Measurements from ENCODE around the gene RAP1GAP.
A peak's percentile ranks its signal among the peaks of the same experiment; 100 is the strongest.

Gene RAP1GAP

DNA sequence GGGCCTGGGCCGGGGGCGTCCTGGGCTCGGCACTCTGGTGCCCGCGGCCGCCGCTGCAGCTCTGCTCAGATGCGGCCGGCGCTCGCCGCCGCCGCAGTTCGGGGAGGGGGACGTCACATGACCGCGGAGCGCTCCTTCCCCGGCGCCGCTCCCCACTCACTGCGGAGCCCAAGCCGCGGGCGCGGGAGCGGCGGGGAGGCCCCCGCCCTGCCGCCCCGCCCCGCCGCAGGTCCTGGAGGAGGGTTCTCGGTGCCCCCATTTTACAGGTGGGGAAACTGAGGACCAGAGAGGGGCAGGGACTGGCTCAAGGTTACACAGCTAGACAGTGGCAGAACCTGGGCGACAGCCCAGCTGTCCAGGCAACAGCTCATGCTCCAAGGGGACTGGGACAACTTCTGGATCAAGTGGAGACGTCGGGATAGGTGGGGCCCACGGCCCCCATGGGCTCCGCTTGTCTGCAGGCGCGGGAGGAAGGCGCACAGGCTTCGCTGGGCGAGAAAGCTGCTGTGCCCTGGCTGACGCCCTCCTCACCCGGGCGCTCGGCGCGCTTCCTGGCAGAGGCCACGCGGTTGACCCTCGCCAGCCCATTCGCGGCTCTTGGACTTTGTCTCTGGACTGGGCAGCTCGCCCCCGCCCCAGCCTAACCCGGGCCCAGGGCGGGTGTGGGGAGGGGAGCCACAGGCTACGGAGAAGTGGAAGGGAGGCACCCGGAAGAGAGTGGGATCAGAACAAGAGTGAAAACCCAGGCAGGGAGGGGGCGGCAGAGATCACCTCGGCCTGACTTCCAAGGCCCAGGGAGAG lies at the start of gene RAP1GAP:
Gene RAP1GAP (minus strand): TSS at position 100 of the 801 bp plus-strand sequence. CDS start 49,325 bp downstream, outside the sequence.
- DNase-seq = no peak

- DNase-seq = no peak
These were observed 47.0 kb upstream of the RAP1GAP start for GRCh38 chr1:21716169-21716568.

GRCh38 chr1:21707891-21708290 lies 38.7 kb upstream of the RAP1GAP start:
- no peak for DNase-seq

GRCh38 chr1:21707086-21707840 lies 38.1 kb upstream of the RAP1GAP start:
- DNase-seq = no peak

GRCh38 chr1:21706151-21706835 lies 37.1 kb upstream of the RAP1GAP start:
- peak; percentile 16 to 36 for DNase-seq

DNA sequence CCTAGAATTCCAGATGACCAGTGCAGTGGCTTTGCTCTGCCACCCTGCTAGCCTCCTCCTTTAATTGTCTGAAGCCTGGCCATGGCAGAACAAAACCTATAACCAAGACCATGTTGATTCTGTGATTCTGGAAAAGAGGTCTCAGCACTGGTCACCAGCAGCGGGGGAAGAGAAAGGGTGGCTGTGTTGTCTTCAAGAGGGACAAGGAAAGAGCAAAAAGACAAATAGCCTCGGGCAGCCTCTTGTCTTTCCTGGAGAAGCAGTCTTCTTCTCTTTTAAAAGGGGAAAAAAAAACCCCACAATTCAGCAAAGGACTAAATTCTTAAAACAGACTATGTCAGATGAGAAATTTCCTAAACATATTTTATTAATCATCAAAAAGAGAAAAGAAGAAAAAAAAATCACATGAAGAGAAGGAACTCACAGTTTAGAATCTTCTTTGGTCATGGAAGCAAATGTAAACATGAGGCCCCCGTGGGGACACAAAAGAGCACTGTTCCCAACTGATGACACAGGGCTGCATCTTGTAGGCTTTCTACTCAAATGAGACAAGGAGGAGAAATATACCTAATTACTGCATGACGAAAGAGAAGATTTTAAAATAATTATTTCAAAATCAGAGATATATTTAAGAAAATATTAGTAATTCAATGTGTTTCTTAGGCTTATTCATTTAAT lies 36.3 kb upstream of the RAP1GAP start:
- DNase-seq = no peak

DNA sequence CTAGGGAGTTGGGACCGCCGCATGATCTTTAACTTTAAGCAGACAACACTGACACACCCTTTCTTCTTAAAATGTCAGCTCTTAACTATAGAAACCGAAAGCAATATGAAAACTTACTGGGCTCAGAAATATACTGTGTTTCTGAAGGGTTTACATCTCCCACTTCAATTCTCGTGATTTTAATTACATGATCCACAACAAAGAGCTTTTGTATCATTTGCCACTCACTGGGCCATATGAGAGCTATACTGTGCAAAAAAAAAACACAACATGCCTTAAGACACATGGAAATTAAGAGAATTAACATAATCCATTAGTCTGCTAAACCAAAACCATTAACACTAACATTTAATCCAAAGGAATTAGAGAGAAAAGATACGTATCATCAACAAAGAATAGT lies 35.0 kb upstream of the RAP1GAP start:
- no peak for DNase-seq

DNA sequence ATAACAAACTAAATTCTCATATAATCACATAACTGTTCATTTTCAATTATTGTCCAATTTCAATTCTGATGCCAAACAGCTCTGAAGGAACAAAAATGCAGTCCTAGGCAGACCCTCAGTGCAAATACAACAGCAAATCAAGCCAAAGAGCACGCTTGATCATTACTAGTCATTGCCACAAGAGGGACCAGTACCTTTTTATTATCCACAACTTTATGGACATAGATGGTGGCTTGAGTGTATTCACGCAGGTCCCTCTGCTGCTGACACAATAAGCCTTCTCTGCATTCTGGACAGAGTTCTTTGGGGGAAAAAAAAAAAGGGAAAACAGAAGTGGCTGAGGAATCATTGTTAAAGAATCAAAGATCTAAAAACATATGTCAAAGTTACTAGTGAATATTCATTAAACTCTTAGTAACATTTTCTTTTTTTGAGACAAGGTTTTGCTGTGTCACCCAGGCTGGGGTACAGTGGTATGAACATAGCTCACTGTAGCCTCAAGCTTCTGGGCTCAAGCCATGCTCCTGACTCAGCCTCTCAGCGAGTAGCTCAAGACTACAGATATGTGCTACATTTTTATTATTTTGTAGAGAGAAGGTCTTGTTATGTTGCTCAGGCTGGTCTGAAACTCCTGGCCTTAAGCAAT lies 34.3 kb upstream of the RAP1GAP start:
- peak; percentile 47 to 80 for DNase-seq

DNA sequence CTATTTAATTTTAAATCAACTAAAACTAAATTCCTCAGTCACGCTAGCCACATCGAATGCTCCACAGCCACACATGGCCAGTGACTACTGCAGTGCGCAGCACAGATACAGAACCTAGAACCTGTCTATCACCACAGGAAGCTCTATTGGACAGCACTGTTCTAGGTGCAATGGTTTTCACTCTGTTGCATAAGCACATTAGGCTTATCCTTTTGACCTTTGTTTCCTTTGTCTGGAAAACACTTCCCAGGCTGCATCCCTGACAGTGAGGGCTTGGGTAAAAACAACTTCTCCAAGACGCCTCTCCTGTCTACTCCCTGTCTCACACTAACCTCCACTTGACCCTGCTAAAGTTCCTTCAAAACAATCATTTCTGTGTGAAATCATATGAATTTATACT lies 33.6 kb upstream of the RAP1GAP start:
- no peak for DNase-seq

- no peak for DNase-seq
These were observed 32.2 kb upstream of the RAP1GAP start for GRCh38 chr1:21701401-21701800.

GRCh38 chr1:21700094-21700493 lies 30.9 kb upstream of the RAP1GAP start:
- peak in 1 of 2 experiments; percentile 3 for DNase-seq

DNA sequence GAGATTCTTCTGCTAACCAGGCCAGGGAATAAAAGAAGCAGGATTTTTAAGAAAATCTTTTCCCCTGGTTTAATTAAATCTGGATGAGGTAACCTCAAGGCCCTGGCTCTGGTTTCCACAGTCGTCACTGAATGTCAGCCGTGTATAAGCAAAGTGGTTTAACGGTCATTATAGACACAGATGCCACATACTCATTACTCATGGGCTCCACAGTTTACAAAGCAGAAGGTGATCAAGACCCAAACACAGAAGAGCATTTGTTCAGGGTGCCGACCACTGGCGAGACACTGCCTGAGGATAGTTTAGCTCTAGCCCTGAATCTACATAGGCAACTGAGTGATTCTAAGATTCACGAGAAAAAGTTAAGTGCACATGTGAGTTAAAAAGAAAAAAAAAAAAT lies 27.8 kb upstream of the RAP1GAP start:
- DNase-seq = no peak

DNA sequence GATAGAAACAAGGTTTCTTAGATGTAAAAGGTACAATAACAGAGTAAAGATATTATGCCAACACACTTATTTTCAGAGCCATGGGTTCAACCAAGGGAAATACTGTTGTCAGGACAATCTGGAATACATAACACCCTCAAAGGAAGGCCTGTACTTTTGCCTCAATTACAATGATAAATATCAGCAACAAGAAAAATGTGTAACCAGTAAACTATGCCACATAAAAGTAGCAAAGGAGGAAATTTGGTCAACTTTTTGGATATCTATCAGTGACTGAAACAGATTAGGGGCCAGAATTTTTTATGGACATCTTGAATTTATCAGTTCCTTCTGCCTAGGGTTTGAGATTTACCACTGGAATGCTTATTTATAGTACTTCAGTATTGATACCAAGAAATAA lies 24.6 kb upstream of the RAP1GAP start:
- no peak for DNase-seq

DNA sequence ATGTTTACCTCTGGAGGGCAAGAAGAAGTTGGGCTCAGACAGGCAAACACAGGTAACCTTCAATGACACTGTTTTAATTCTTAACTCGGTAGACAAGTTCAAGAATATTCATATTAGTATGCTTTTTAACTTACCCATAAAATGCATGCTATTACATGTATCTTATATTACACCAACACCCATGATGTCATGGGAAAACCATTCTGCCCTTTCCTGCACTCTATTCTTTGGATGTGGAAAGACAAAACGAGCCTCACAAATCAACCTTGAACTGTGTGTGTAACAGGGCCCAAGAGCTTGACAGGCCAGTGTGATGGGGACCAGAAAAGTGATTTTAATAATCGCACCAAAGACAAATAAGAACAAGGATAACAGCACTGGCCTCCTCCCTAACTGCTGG lies 22.6 kb upstream of the RAP1GAP start:
- no peak for DNase-seq

GRCh38 chr1:21689661-21690372 lies 20.7 kb upstream of the RAP1GAP start:
- DNase-seq = no peak

GRCh38 chr1:21687081-21687529 lies 17.9 kb upstream of the RAP1GAP start:
- no peak for DNase-seq

GRCh38 chr1:21685946-21686678 lies 17.0 kb upstream of the RAP1GAP start:
- DNase-seq = peak; percentile 25 to 30

DNA sequence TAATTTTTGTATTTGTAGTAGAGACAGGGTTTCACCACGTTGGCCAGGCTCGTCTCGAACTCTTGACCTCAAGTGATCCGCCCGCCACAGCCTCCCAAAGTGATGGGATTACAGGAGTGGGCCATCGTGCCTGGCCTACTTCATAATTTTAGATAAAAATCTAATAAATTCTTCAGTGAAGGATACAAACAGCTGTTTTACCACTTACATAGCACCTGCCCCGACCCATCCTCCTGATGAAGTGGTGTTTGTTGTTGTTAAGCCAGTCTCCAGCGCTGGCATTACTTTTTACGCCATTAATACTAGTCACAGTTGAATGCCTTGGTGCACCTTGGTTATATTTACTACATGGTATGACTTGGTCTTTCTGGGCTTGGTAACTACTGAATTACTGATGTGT lies 12.3 kb upstream of the RAP1GAP start:
- no peak for DNase-seq

DNA sequence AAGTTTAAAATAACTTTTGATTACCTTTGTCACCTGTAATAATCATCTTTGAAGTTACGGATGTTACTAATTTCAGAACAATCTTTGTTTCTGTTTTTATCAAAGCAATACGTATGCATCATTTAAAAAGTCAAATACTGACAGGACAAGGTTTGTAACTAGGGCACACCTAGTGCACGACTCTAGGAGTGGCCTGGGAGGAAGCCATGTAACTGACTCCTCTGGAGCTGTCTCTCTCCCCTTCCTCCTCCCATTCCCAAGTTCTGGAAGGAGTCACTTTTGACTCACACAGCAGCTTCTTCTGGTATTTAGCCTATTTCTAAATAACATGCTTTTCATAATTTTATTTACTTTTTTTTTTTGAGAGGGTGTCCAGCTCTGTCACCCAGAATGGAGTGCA lies 11.8 kb upstream of the RAP1GAP start:
- DNase-seq = no peak

DNA sequence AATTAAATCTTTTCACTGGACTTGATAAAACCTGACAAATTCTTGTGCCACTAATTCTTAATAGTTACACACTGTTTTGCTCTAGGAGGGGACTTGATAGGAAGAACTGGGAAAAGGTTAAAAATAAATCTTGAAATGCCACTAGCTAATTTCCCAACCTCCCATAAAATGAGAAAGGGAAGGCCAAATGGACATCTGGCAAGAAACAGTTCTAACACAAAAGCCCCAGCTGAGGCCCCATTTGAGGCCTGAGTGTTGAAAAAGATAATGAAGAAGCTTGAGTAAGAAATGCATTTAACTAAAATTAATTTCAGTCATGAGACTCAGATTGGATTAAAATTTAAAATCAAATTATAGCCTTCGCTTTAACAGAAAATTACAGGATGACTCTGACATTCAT lies 11.2 kb upstream of the RAP1GAP start:
- no peak for DNase-seq

- DNase-seq = no peak
These were observed 8.0 kb upstream of the RAP1GAP start for GRCh38 chr1:21677168-21677567.
